GM23338 (cell line): ENCODE results near the gene PRPF19. TPM values are rescaled to one million over a fixed set of nuclear protein-coding genes. Genes with fewer than 3 reads are reported as not detected.

Experiments
- ATAC-seq: fragments of 200-7000 bp; cut with Tn5 transposase; 3 replicates; pipeline ENCODE4 v1.9.1; 2020
- DNase-seq: peaks from one replicate; pipeline ENCODE4 v3.0.0-alpha.2; 2015; ENCODE audit warnings: low spot score
- H2AFZ ChIP-seq: fragments of 200-600 bp; sonication (generic); 2 replicates; pipeline ENCODE4 v1.8.0; 2016; ENCODE audit warnings: antibody characterized with exemption, mild to moderate bottlenecking, moderate library complexity
- H3F3A ChIP-seq: fragments of 200-600 bp; sonication (generic); replicated peaks from 2 replicates; pipeline ENCODE4 v1.8.0; 2017; ENCODE audit warnings: antibody characterized with exemption, mixed run types, low read depth
- H3K27ac ChIP-seq: fragments of 200-600 bp; sonication (generic); 2 replicates; pipeline ENCODE4 v1.6.1; 2016; ENCODE audit warnings: low read depth
- H3K27me3 ChIP-seq: fragments of 200-600 bp; sonication (generic); 2 replicates; pipeline ENCODE4 v1.8.0; 2016; ENCODE audit warnings: mild to moderate bottlenecking, mixed run types, moderate library complexity; ENCODE audit not compliant: insufficient read depth
- H3K36me3 ChIP-seq: fragments of 200-600 bp; sonication (generic); 2 replicates; pipeline ENCODE4 v1.8.0; 2016; ENCODE audit warnings: mild to moderate bottlenecking; ENCODE audit not compliant: insufficient read depth
- H3K4me1 ChIP-seq: fragments of 200-600 bp; sonication (generic); 2 replicates; pipeline ENCODE4 v1.8.0; 2016; ENCODE audit warnings: mild to moderate bottlenecking, moderate library complexity; ENCODE audit not compliant: insufficient read depth
- H3K4me2 ChIP-seq: fragments of 200-600 bp; sonication (generic); 2 replicates; pipeline ENCODE4 v1.7.1; 2017; ENCODE audit warnings: mixed run types
- H3K4me3 ChIP-seq: fragments of 200-600 bp; sonication (generic); 2 replicates; pipeline ENCODE4 v1.6.1; 2016; ENCODE audit warnings: mixed run types
- H3K79me2 ChIP-seq: fragments of 200-600 bp; sonication (generic); replicated peaks from 2 replicates; pipeline ENCODE4 v1.8.0; 2017; ENCODE audit warnings: mild to moderate bottlenecking; ENCODE audit not compliant: insufficient read depth
- H3K9me2 ChIP-seq: fragments of 200-600 bp; sonication (generic); 2 replicates; pipeline ENCODE4 v1.8.0; 2017; ENCODE audit not compliant: insufficient read depth
- H4K20me1 ChIP-seq: fragments of 200-600 bp; sonication (generic); replicated peaks from 2 replicates; pipeline ENCODE4 v1.8.0; 2017; ENCODE audit warnings: mild to moderate bottlenecking; ENCODE audit not compliant: insufficient read depth
- H3K27ac Mint-ChIP-seq: 2 replicates; pipeline ENCODE4 v1.8.0; 2020; ENCODE audit warnings: inconsistent platforms, mild to moderate bottlenecking, moderate library complexity, mixed read lengths
- H3K27me3 Mint-ChIP-seq: 3 replicates; pipeline ENCODE4 v1.8.0; 2022; ENCODE audit warnings: low read depth, mild to moderate bottlenecking, moderate library complexity, mixed read lengths, inconsistent platforms; ENCODE audit not compliant: insufficient read depth, poor library complexity
- H3K36me3 Mint-ChIP-seq: 3 replicates; pipeline ENCODE4 v1.8.0; 2021; ENCODE audit warnings: low read depth, mild to moderate bottlenecking, inconsistent platforms, moderate library complexity, mixed read lengths
- H3K4me1 Mint-ChIP-seq: 3 replicates; pipeline ENCODE4 v1.8.0; 2020; ENCODE audit warnings: mild to moderate bottlenecking, inconsistent platforms, mixed read lengths
- H3K4me3 Mint-ChIP-seq: 3 replicates; pipeline ENCODE4 v1.8.0; 2021; ENCODE audit warnings: moderate library complexity, mild to moderate bottlenecking, inconsistent platforms, mixed read lengths
- H3K9me3 Mint-ChIP-seq: 3 replicates; pipeline ENCODE4 v1.8.0; 2020; ENCODE audit warnings: moderate library complexity, mild to moderate bottlenecking, inconsistent platforms, mixed read lengths
- CREB1 ChIP-seq: fragments of 250-450 bp; sonication (Bioruptor Pico); IDR thresholded peaks from 2 replicates; pipeline ENCODE4 v1.5.0; 2020; ENCODE audit warnings: low read depth, mild to moderate bottlenecking, moderate library complexity
- CTCF ChIP-seq, 2 experiments: fragments of 200-600 bp in 1 of 2; sonication (generic) in 1 of 2; conservative IDR thresholded peaks; 2 replicates each; pipeline versions ENCODE4 v1.5.1 to v1.6.1; 2016 to 2017; ENCODE audit warnings: antibody characterized with exemption in 2 of 2, low read depth in 2 of 2, mild to moderate bottlenecking in 2 of 2, moderate library complexity in 1 of 2
- EZH2 ChIP-seq: fragments of 200-600 bp; sonication (generic); IDR thresholded peaks from one replicate; pipeline ENCODE4 v1.8.0; 2017; ENCODE audit warnings: antibody characterized with exemption, mild to moderate bottlenecking, low read depth; ENCODE audit not compliant: unreplicated experiment
- EZH2phosphoT487 ChIP-seq: fragments of 200-600 bp; sonication (generic); IDR thresholded peaks from one replicate; pipeline ENCODE4 v1.8.1; 2018; ENCODE audit warnings: antibody characterized with exemption; ENCODE audit not compliant: unreplicated experiment
- JUNB ChIP-seq: IDR thresholded peaks from one replicate; pipeline ENCODE4 v1.6.1; 2016; ENCODE audit warnings: antibody characterized with exemption; ENCODE audit not compliant: unreplicated experiment
- NANOG ChIP-seq: IDR thresholded peaks from 2 replicates; pipeline ENCODE4 v1.6.1; 2016; ENCODE audit warnings: antibody characterized with exemption, borderline replicate concordance
- POLR2AphosphoS5 ChIP-seq: IDR thresholded peaks from 2 replicates; pipeline ENCODE4 v1.6.1; 2016; ENCODE audit warnings: antibody characterized with exemption, low read depth
- STAT1 ChIP-seq: IDR thresholded peaks from one replicate; pipeline ENCODE4 v1.6.1; 2016; ENCODE audit warnings: antibody characterized with exemption; ENCODE audit not compliant: unreplicated experiment
- ZNF114 ChIP-seq: fragments of 250-450 bp; sonication (Bioruptor Pico); IDR thresholded peaks from 2 replicates; pipeline ENCODE4 v1.5.0; 2020; ENCODE audit warnings: mild to moderate bottlenecking, moderate library complexity
- ZNF331 ChIP-seq: fragments of 250-450 bp; sonication (Bioruptor Pico); IDR thresholded peaks from 2 replicates; pipeline ENCODE4 v1.5.0; 2020; ENCODE audit warnings: low read depth, mild to moderate bottlenecking, moderate library complexity
- ZNF462 ChIP-seq: fragments of 250-450 bp; sonication (Bioruptor Pico); IDR thresholded peaks from 2 replicates; pipeline ENCODE4 v1.5.0; 2020; ENCODE audit warnings: mild to moderate bottlenecking, moderate library complexity
- polyA plus RNA-seq: library from polyadenylated mRNA; unstranded; fragments of >200 nt; fragmentation: Nextera tagmentation; extraction: Ambion mirVana; gene quantifications from 2 replicates; pipeline ENCODE4 v1.2.1, GENCODE V29; 2016
- total RNA-seq: library from RNA; depleted of rRNA; stranded (reverse); fragments of >200 nt; shearing (Covaris generic); gene quantifications from 2 replicates; pipeline ENCODE4 v1.2.3, GENCODE V29; 2014
- TF ChIP-seq, protein P1 (sequence below): IDR thresholded peaks from 2 replicates; pipeline ENCODE4 v1.6.1; 2016; ENCODE audit warnings: antibody characterized with exemption

PRPF19 gene
- total and polyA plus RNA-seq, 2 experiments from 2014 or later = 153 to 161 TPM

- TF ChIP-seq POLR2AphosphoS5 (no peak), ZNF114 (no peak)
- TF ChIP-seq, protein P1, sequence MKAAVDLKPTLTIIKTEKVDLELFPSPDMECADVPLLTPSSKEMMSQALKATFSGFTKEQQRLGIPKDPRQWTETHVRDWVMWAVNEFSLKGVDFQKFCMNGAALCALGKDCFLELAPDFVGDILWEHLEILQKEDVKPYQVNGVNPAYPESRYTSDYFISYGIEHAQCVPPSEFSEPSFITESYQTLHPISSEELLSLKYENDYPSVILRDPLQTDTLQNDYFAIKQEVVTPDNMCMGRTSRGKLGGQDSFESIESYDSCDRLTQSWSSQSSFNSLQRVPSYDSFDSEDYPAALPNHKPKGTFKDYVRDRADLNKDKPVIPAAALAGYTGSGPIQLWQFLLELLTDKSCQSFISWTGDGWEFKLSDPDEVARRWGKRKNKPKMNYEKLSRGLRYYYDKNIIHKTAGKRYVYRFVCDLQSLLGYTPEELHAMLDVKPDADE = no peak
Measured at GRCh38 chr11:60929764-60930163, 23.4 kb upstream of the PRPF19 start (continued).

DNA sequence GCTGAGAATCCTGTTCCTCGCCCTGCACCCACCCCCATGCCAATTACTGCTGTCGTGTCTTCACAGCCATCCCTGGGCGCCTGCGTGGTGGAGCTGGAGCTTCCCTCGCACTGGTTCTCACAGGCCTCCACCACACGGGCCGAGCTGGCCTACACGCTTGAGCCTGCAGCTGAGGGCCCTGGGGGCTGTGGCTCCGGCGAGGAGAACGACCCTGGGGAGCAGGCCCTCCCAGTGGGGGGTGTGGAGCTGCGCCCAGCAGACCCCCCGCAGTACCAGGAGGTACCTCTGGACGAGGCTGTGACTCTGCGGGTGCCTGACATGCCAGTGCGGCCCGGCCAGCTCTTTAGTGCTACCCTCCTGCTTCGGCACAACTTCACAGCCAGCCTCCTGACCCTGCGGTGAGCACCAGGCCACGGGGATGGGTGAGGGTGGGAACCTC is 22.2 kb upstream of the PRPF19 start:
- no peak overlapping the region for H3K4me3 ChIP-seq
- Mint-ChIP-seq H3K4me1 (peaks cover 21% of the 10 kb centered on the region), H3K4me3 (no peak overlapping the region), H3K27me3 (peaks cover 6% of the 10 kb centered on the region), H3K9me3 (no peaks in the 10 kb centered on the region), H3K36me3 (peaks cover 47% of the 10 kb centered on the region), H3K27ac (no peak overlapping the region)
- no peaks in the 10 kb centered on the region for H3K9me2 ChIP-seq
- H3K4me1 ChIP-seq = peaks cover 6% of the 10 kb centered on the region
- peaks cover 10% of the 10 kb centered on the region; the same call in 1 of the 2 replicates for H3K27me3 ChIP-seq
- DNase-seq (no peak), ATAC-seq (no peak)
- no peak overlapping the region for H2AFZ ChIP-seq
- H3F3A ChIP-seq = no peaks in the 10 kb centered on the region
- 0 out of 2 replicates have a peak, but pooled peaks cover 6% of the 10 kb centered on the region for H3K36me3 ChIP-seq
- peaks cover 11% of the 10 kb centered on the region; the same call in 1 of the 2 replicates for H4K20me1 ChIP-seq
- H3K27ac ChIP-seq = no peak overlapping the region
- no peak overlapping the region for H3K4me2 ChIP-seq
- H3K79me2 ChIP-seq = no peaks in the 10 kb centered on the region
- TF ChIP-seq JUNB = no peak
- no peak for TF ChIP-seq NANOG
- no peak for TF ChIP-seq ZNF462 (CRISPR knock-in tag)
- TF ChIP-seq EZH2 = no peak
- no peak for TF ChIP-seq POLR2AphosphoS5
- no peak for TF ChIP-seq STAT1
- no peak for TF ChIP-seq ZNF114
- no peak for TF ChIP-seq CREB1
- no peak for TF ChIP-seq ZNF331 (CRISPR knock-in tag)
- TF ChIP-seq, protein P1 = no peak
- TF ChIP-seq EZH2phosphoT487 = no peak
- TF ChIP-seq CTCF (conservative IDR thresholded peaks at IDR 0.05; ENCODE audit: low read depth in 2 of 2) = no peak
